GM13977 (cell line): ENCODE data around the gene TRIO.

Source experiments
- DNase-seq: peaks from one replicate; pipeline ENCODE4 v3.0.0; 2012; ENCODE audit warnings: low spot score
- in situ Hi-C: fragments of 300-500 bp; cut with MboI; formaldehyde crosslinking; loops from one replicate; pipeline ENCODE4 v1.12.0; 2022; ENCODE audit warnings: low sequenced_read_pairs, low pct_unique_long_range_greater_than_20kb, mixed read lengths, inconsistent platforms; ENCODE audit not compliant: unreplicated experiment
- TF ChIP-seq, protein P1 (sequence below): IDR thresholded peaks from 2 replicates; pipeline ENCODE4 v1.5.1; 2012; ENCODE audit warnings: mild to moderate bottlenecking, control low read depth; ENCODE audit not compliant: insufficient read depth; ENCODE audit errors: extremely low read depth, missing control alignments

The TRIO gene

DNA sequence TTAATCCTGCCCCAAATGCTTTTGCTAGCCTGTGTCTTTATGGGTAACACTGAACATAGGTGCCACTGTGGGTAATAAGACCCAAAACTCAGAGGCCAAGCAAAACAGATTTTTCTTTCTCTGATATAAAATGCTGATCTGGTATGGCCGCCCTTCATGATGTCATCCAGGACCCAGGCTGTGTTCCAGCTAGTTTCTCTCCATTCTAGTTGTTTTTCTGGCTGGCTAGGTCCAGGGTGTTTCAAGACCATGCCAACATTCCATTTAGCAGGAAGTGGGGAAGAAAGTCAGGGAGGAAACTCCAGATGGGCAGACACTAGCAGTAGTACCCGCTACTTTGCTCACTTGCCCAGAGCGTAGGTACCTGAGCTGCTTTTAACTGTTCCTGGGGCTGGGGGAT, 254.6 kb downstream of the TRIO start:
- no peak for DNase-seq
- in situ Hi-C loops: no loop called here
- TF ChIP-seq, protein P1, sequence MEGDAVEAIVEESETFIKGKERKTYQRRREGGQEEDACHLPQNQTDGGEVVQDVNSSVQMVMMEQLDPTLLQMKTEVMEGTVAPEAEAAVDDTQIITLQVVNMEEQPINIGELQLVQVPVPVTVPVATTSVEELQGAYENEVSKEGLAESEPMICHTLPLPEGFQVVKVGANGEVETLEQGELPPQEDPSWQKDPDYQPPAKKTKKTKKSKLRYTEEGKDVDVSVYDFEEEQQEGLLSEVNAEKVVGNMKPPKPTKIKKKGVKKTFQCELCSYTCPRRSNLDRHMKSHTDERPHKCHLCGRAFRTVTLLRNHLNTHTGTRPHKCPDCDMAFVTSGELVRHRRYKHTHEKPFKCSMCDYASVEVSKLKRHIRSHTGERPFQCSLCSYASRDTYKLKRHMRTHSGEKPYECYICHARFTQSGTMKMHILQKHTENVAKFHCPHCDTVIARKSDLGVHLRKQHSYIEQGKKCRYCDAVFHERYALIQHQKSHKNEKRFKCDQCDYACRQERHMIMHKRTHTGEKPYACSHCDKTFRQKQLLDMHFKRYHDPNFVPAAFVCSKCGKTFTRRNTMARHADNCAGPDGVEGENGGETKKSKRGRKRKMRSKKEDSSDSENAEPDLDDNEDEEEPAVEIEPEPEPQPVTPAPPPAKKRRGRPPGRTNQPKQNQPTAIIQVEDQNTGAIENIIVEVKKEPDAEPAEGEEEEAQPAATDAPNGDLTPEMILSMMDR: no peak

GRCh38 chr5:14399054-14399692, 256.0 kb downstream of the TRIO start:
- in situ Hi-C loops: no loop called here
- TF ChIP-seq, protein P1: peak; percentile 59
- DNase-seq: peak; percentile 55

- DNase-seq: no peak
- TF ChIP-seq, protein P1: no peak
- in situ Hi-C loops: no loop called here
Observed at GRCh38 chr5:14400085-14400484, 256.9 kb downstream of the TRIO start.

- in situ Hi-C loops: no loop called here
- no peak for DNase-seq
- TF ChIP-seq, protein P1: no peak
Observed at GRCh38 chr5:14400611-14401010, 257.5 kb downstream of the TRIO start.

- DNase-seq: no peak
- TF ChIP-seq, protein P1: no peak
- in situ Hi-C loops: no loop called here
Observed at GRCh38 chr5:14401639-14402038, 258.5 kb downstream of the TRIO start.

- DNase-seq: no peak
- TF ChIP-seq, protein P1: no peak
- in situ Hi-C loops: no loop called here
Observed at GRCh38 chr5:14402424-14402823, 259.3 kb downstream of the TRIO start.
